Ovary (tissue), 9 donors: ENCODE results near the gene THAP3. TPM values are rescaled to one million over a fixed set of nuclear protein-coding genes. Genes with fewer than 3 reads are reported as not detected.

Experiments used
- DNase-seq, 5 donors: peaks; one replicate each; pipeline ENCODE4 v3.0.0-alpha.2; 2019 to 2020
- H3K27ac ChIP-seq, 2 donors: fragments of 200-600 bp; one replicate each; pipeline versions ENCODE4 v1.5.1 to v1.8.0; 2019 to 2022
- H3K27me3 ChIP-seq: fragments of 200-600 bp; one replicate; pipeline ENCODE4 v1.8.0; 2022
- H3K36me3 ChIP-seq: fragments of 200-600 bp; sonication (generic); one replicate; pipeline ENCODE4 v1.5.1; 2019
- H3K4me1 ChIP-seq: one replicate; pipeline ENCODE4 v1.8.1; 2013; ENCODE audit warnings: mild to moderate bottlenecking, moderate library complexity; ENCODE audit not compliant: insufficient read depth
- H3K4me3 ChIP-seq: fragments of 200-600 bp; sonication (generic); one replicate; pipeline ENCODE4 v1.5.1; 2017
- H3K9me3 ChIP-seq, 2 donors: fragments of 200-600 bp in 1 of 2; sonication (generic) in 1 of 2; one replicate each; pipeline versions ENCODE4 v1.5.1 to v1.8.1; 2013 to 2019; ENCODE audit warnings: mild to moderate bottlenecking in 1 of 2, moderate library complexity in 1 of 2
- CTCF ChIP-seq, 3 donors: fragments of 450-650 bp in 2 of 3; fragments of 200-600 bp in 1 of 3; IDR thresholded peaks; one replicate each; pipeline versions ENCODE4 v1.5.1 to v1.8.0; 2016 to 2022; ENCODE audit warnings: antibody characterized with exemption in 3 of 3, mild to moderate bottlenecking in 1 of 3
- EP300 ChIP-seq: sonication (generic); formaldehyde crosslinking; IDR thresholded peaks from one replicate; pipeline ENCODE4 v1.6.1; 2017; ENCODE audit warnings: antibody characterized with exemption
- POLR2A ChIP-seq: fragments of 450-650 bp; IDR thresholded peaks from one replicate; pipeline ENCODE4 v1.6.1; 2017; ENCODE audit warnings: antibody characterized with exemption, mild to moderate bottlenecking, moderate library complexity
- WGBS, 3 donors: extraction: QIAGEN DNeasy Blood & Tissue Kit in 1 of 3; methylation state at CpG; one replicate each; pipeline versions ENCODE4 v1.1.5 to v1.1.7; 2013 to 2017; 5-methylcytosine and 5-hydroxymethylcytosine counted together
- intact Hi-C, 4 donors: fragments of 100-400 bp; cut with DNase I; formaldehyde crosslinking; loops; one replicate each; pipeline versions ENCODE4 v1.11.0 to v1.15.1; 2022 to 2023
- polyA plus RNA-seq, 2 donors: library from polyadenylated mRNA; stranded (reverse); fragments of 200-250 nt in 1 of 2; fragments of 350-450 nt in 1 of 2; fragmentation: Illumina TruSeq in 1 of 2; extraction: RNeasy Lipid Tissue Mini Kit (QIAGEN cat#74804) in 1 of 2; gene quantifications; one replicate each; pipeline ENCODE4 v1.2.3, GENCODE V29; 2013 to 2014
- total RNA-seq, 7 donors: library from RNA; depleted of rRNA in 2 of 7; stranded (reverse); fragments of >200 nt in 2 of 7; fragmentation: NEBNext Ultra II Directional in 3 of 7; extraction: Animal tissue kit (Norgen Biotek cat#: 25700) in 3 of 7; gene quantifications; one replicate each; pipeline versions ENCODE4 v1.1.0 to v1.2.4, GENCODE V29; 2016 to 2023
- donor health status: DM: no; HTN: no; CAD: no; lungs with moderate emphysema.
- donor health status: DM: no; HTN: no; CAD: no.
- donor health status: Bipolar disorder and iron deficiency.
- donor health status: DM: yes; HTN: yes; CAD: no.
- donor health status: DM: no; HTN: no; CAD: no.
- donor health status: DM: yes; HTN: yes; CAD: no.

THAP3 gene
- total and polyA plus RNA-seq, 9 donors = 5.6 to 33.6 (median 18.8) TPM

- H3K9me3 ChIP-seq = no peaks in the 10 kb centered on the region
- H3K4me3 ChIP-seq = no peak overlapping the region
- DNase-seq = no peak
- 90% methylated on average over 9 of the region's 9 CpGs for WGBS, 3 donors
- peaks cover 8% of the 10 kb centered on the region for H3K4me1 ChIP-seq
- intact Hi-C loops = no loop called here
- H3K27ac ChIP-seq = no peak overlapping the region
- no peaks in the 10 kb centered on the region for H3K27me3 ChIP-seq
- no peaks in the 10 kb centered on the region for H3K36me3 ChIP-seq
- TF ChIP-seq EP300 = no peak
- TF ChIP-seq CTCF (IDR thresholded peaks at IDR 0.05) = no peak
- TF ChIP-seq POLR2A = no peak
Measured at GRCh38 chr1:6627031-6627430, 2.4 kb downstream of the THAP3 start.

- no peak overlapping the region for H3K4me3 ChIP-seq
- H3K27ac ChIP-seq = no peak overlapping the region
- H3K9me3 ChIP-seq = no peaks in the 10 kb centered on the region
- H3K36me3 ChIP-seq = no peaks in the 10 kb centered on the region
- H3K27me3 ChIP-seq = no peaks in the 10 kb centered on the region
- WGBS, 3 donors = 89 to 95% (median 91%) methylated on average over 21 of the region's 21 CpGs
- intact Hi-C loops = no loop called here
- TF ChIP-seq CTCF (IDR thresholded peaks at IDR 0.05) (no peak), POLR2A (no peak), EP300 (no peak)
- no peak for DNase-seq
- peaks cover 8% of the 10 kb centered on the region for H3K4me1 ChIP-seq
Measured at GRCh38 chr1:6627841-6628545, 3.3 kb downstream of the THAP3 start.

GRCh38 chr1:6628971-6629479 lies 4.4 kb downstream of the THAP3 start:
- Histone ChIP-seq H3K4me3 (no peak overlapping the region), H3K27ac (no peak overlapping the region), H3K4me1 (peaks cover 8% of the 10 kb centered on the region), H3K36me3 (no peaks in the 10 kb centered on the region), H3K9me3 (no peaks in the 10 kb centered on the region), H3K27me3 (no peaks in the 10 kb centered on the region)
- intact Hi-C loops = no loop called here
- no peak for DNase-seq
- no peak for TF ChIP-seq CTCF (IDR thresholded peaks at IDR 0.05)
- WGBS, 3 donors = 87 to 90% (median 87%) methylated on average over 12 of the region's 12 CpGs

- WGBS, 3 donors = 87 to 89% (median 88%) methylated on average over 8 of the region's 8 CpGs
- H3K4me1 ChIP-seq = peaks cover 3% of the 10 kb centered on the region
- no peaks in the 10 kb centered on the region for H3K36me3 ChIP-seq
- no peaks in the 10 kb centered on the region for H3K9me3 ChIP-seq
- intact Hi-C loops = loop anchor here in 2 of 4 donors (5.0 to 10.0 kb wide), 2 partner anchors 33 to 75 kb away; partner anchors contain the start of genes NOL9 (in 1 of the 2) and TAS1R1 (in 1 of the 2)
- H3K27ac ChIP-seq = no peak overlapping the region
- TF ChIP-seq POLR2A (no peak), EP300 (no peak), CTCF (IDR thresholded peaks at IDR 0.05) (no peak)
- H3K27me3 ChIP-seq = no peaks in the 10 kb centered on the region
- no peak for DNase-seq
- H3K4me3 ChIP-seq = no peak overlapping the region
Measured at GRCh38 chr1:6630027-6630426, 5.4 kb downstream of the THAP3 start.
